Measurements from ENCODE around the gene LTBP1. TPM values are rescaled to one million over a fixed set of nuclear protein-coding genes. Genes with fewer than 3 reads are reported as not detected.

Gene LTBP1
- total RNA-seq, 1 experiment from 2014 or later = 28.5 TPM

DNA sequence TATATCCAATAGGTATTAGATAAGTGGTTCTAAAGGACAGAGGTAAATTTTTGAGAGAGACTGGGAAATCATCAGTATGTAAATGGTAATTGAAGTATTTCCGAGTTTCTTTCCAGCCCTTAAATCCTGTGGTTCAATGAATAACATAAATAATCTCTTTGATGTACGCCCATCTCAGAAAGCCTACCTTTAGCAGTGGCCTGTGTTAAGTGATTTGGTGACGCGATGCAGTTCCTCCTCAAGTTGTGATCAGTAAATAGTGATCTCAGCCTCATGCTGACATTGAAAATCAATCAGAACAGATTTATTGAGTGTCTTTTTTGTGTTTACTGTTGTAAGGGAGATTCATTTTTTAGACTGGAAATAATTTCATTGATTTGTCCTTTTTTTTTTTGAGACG is 392.5 kb downstream of the LTBP1 start:
- Mint-ChIP-seq H3K36me3 (ENCODE audit: insufficient read depth in 1 of 3, low read depth in 3 of 3) (no peaks in the 10 kb centered on the region), H3K9me3 (no peaks in the 10 kb centered on the region), H3K4me3 (no peak overlapping the region), H3K4me1 (no peaks in the 10 kb centered on the region), H3K27ac (no peak overlapping the region), H3K27me3 (ENCODE audit: low read depth) (no peaks in the 10 kb centered on the region)
- Histone ChIP-seq H3K56ac (ENCODE audit: insufficient read length, low read depth, low read length) (no peak overlapping the region), H2AFZ (ENCODE audit: low read length) (no peak overlapping the region), H2BK20ac (ENCODE audit: low read depth, low read length, poor library complexity, severe bottlenecking) (no peak overlapping the region), H2BK12ac (ENCODE audit: insufficient read length, low read depth, low read length) (no peak overlapping the region), H3K4ac (ENCODE audit: low read depth, low read length) (no peak overlapping the region), H3K27ac (ENCODE audit: insufficient read length, low read depth, low read length) (no peak overlapping the region), H4K8ac (replicated peaks; ENCODE audit: insufficient read length, low read depth, low read length) (no peak overlapping the region), H3K79me2 (ENCODE audit: insufficient read depth, low read length) (no peaks in the 10 kb centered on the region), H3K4me2 (ENCODE audit: insufficient read depth, insufficient read length, low read length) (no peak overlapping the region), H4K5ac (ENCODE audit: insufficient read length, low read depth, low read length) (no peak overlapping the region), H2AK5ac (ENCODE audit: insufficient read length, low read length) (no peak overlapping the region), H3K9ac (ENCODE audit: extremely low read depth, insufficient read length, low read length) (no peak overlapping the region), H3K18ac (ENCODE audit: insufficient read length, low read depth, low read length) (no peak overlapping the region), H3K4me1 (ENCODE audit: insufficient read depth, low read length) (no peaks in the 10 kb centered on the region), H3K14ac (ENCODE audit: insufficient read depth, low read length) (no peak overlapping the region), H3K27me3 (ENCODE audit: insufficient read depth, low read length) (no peaks in the 10 kb centered on the region), H4K20me1 (ENCODE audit: control insufficient read depth, insufficient read depth, insufficient read length) (no peaks in the 10 kb centered on the region), H3K79me1 (ENCODE audit: insufficient read depth, low read depth, low read length, poor library complexity, severe bottlenecking) (no peaks in the 10 kb centered on the region), H2BK5ac (ENCODE audit: insufficient read length, low read length) (no peak overlapping the region), H2BK15ac (ENCODE audit: low read depth, low read length) (no peak overlapping the region), H3K9me3 (ENCODE audit: control insufficient read depth, low read depth, low read length) (no peaks in the 10 kb centered on the region), H3K23ac (ENCODE audit: insufficient read length, low read depth, low read length) (no peak overlapping the region), H3K23me2 (ENCODE audit: insufficient read length, low read depth, low read length, poor library complexity, severe bottlenecking) (no peaks in the 10 kb centered on the region), H2BK120ac (ENCODE audit: low read depth, low read length, poor library complexity, severe bottlenecking) (no peak overlapping the region), H3T11ph (ENCODE audit: low read length) (no peak overlapping the region), H4K91ac (ENCODE audit: insufficient read length, low read depth, low read length) (no peak overlapping the region)
- TF ChIP-seq, protein P1, sequence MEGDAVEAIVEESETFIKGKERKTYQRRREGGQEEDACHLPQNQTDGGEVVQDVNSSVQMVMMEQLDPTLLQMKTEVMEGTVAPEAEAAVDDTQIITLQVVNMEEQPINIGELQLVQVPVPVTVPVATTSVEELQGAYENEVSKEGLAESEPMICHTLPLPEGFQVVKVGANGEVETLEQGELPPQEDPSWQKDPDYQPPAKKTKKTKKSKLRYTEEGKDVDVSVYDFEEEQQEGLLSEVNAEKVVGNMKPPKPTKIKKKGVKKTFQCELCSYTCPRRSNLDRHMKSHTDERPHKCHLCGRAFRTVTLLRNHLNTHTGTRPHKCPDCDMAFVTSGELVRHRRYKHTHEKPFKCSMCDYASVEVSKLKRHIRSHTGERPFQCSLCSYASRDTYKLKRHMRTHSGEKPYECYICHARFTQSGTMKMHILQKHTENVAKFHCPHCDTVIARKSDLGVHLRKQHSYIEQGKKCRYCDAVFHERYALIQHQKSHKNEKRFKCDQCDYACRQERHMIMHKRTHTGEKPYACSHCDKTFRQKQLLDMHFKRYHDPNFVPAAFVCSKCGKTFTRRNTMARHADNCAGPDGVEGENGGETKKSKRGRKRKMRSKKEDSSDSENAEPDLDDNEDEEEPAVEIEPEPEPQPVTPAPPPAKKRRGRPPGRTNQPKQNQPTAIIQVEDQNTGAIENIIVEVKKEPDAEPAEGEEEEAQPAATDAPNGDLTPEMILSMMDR (conservative IDR thresholded peaks at IDR 0.05) = no peak
- WGBS (ENCODE audit: extremely low coverage, insufficient read length, low lambda C conversion rate) = no CpG with 5 or more reads among the region's 5 CpGs
- DNase-seq = no peak
